ENCODE data around the gene CTSC. TPM values are rescaled to one million over a fixed set of nuclear protein-coding genes. Genes with fewer than 3 reads are reported as not detected.

The CTSC gene
- total and polyA plus RNA-seq, 2 of the 13 experiments (the other 11 are each of a cell fraction or from before 2014, with no cell fraction given): 144 to 210 TPM

DNA sequence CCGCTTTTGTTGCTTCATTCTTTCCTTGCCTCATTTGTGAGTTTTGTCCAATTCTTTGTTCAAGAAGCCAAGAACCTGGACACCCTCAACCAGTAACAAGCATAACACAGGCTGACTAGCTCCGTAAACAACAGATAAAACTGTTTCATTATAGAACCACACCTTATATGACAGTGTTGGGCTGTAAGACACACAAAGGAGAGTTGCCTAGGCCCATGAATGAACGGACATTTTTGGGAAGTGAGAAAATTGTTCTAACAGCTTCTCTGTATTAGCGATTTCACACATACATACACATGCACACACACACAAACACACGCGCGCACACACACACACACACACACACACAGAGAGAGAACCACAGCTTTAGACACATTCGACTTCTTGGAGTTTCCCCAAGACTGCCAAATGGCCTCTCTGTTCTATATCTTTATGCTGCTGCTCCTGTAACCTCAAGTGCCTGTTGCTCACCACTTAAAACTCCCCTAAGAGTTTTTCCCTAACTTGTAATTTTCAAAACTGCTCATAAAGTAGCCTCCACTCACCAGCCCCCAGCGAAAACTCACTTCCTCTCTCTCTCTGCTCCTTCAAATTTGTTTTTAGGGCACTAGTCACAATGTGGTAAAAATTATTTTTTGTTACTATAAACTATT is 35.9 kb downstream of the CTSC start (continued):
- TF ChIP-seq ZNF142 (CRISPR knock-in tag; IDR thresholded peaks at IDR 0.05) (no peak), ZNF616 (CRISPR knock-in tag; IDR thresholded peaks at IDR 0.05; ENCODE audit: low read depth) (no peak), ZNF674 (CRISPR knock-in tag; IDR thresholded peaks at IDR 0.05; ENCODE audit: low read depth) (no peak), ZNF746 (CRISPR knock-in tag; IDR thresholded peaks at IDR 0.05) (no peak), SALL2 (CRISPR knock-in tag; IDR thresholded peaks at IDR 0.05) (no peak), ZNF333 (CRISPR knock-in tag; IDR thresholded peaks at IDR 0.05; ENCODE audit: borderline replicate concordance) (no peak)
- TF ChIP-seq, protein P1, sequence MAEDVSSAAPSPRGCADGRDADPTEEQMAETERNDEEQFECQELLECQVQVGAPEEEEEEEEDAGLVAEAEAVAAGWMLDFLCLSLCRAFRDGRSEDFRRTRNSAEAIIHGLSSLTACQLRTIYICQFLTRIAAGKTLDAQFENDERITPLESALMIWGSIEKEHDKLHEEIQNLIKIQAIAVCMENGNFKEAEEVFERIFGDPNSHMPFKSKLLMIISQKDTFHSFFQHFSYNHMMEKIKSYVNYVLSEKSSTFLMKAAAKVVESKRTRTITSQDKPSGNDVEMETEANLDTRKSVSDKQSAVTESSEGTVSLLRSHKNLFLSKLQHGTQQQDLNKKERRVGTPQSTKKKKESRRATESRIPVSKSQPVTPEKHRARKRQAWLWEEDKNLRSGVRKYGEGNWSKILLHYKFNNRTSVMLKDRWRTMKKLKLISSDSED (CRISPR knock-in tag; IDR thresholded peaks at IDR 0.05): no peak
- TF ChIP-seq, protein P2, sequence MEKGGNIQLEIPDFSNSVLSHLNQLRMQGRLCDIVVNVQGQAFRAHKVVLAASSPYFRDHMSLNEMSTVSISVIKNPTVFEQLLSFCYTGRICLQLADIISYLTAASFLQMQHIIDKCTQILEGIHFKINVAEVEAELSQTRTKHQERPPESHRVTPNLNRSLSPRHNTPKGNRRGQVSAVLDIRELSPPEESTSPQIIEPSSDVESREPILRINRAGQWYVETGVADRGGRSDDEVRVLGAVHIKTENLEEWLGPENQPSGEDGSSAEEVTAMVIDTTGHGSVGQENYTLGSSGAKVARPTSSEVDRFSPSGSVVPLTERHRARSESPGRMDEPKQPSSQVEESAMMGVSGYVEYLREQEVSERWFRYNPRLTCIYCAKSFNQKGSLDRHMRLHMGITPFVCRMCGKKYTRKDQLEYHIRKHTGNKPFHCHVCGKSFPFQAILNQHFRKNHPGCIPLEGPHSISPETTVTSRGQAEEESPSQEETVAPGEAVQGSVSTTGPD (CRISPR knock-in tag; IDR thresholded peaks at IDR 0.05): no peak
